Left ventricle myocardium inferior (tissue), 1 donor: ENCODE results near the gene CNOT4. TPM values are rescaled to one million over a fixed set of nuclear protein-coding genes. Genes with fewer than 3 reads are reported as not detected.

Source experiments
- DNase-seq: peaks from one replicate; pipeline ENCODE4 v3.0.0-alpha.2; 2020
- H3K27ac ChIP-seq: fragments of 200-600 bp; replicated peaks from 2 replicates; pipeline ENCODE4 v1.8.0; 2021
- H3K27me3 ChIP-seq: fragments of 200-600 bp; 2 replicates; pipeline ENCODE4 v1.8.0; 2021; ENCODE audit warnings: low read depth
- H3K36me3 ChIP-seq: fragments of 200-600 bp; 2 replicates; pipeline ENCODE4 v1.8.0; 2021
- H3K4me1 ChIP-seq: fragments of 200-600 bp; 2 replicates; pipeline ENCODE4 v1.8.0; 2021
- H3K4me3 ChIP-seq: fragments of 200-600 bp; 2 replicates; pipeline ENCODE4 v1.8.0; 2021; ENCODE audit warnings: mild to moderate bottlenecking, moderate library complexity
- H3K9me3 ChIP-seq: fragments of 200-600 bp; replicated peaks from 2 replicates; pipeline ENCODE4 v1.8.0; 2021
- CTCF ChIP-seq: fragments of 200-600 bp; IDR thresholded peaks from 2 replicates; pipeline ENCODE4 v1.8.0; 2021; ENCODE audit warnings: antibody characterized with exemption, mild to moderate bottlenecking, borderline replicate concordance
- intact Hi-C: fragments of 100-400 bp; cut with micrococcal nuclease; formaldehyde crosslinking; loops from one replicate; pipeline ENCODE4 v1.11.0; 2022
- total RNA-seq: library from RNA; stranded (reverse); fragmentation: NEBNext Ultra II Directional; extraction: Animal tissue kit (Norgen Biotek cat#: 25700); gene quantifications from one replicate; pipeline ENCODE4 v1.2.1, GENCODE V29; 2021
- donor health status: DM: no; HTN: yes; CAD: no; lungs with severe emphysema.

Gene CNOT4
- total RNA-seq, 1 donor from 2014 or later: 26.1 TPM

- no peak overlapping the region for H3K27ac ChIP-seq
- no peak for DNase-seq
- no peak overlapping the region for H3K4me3 ChIP-seq
- intact Hi-C loops: no loop called here
- H3K36me3 ChIP-seq: peaks cover 12% of the 10 kb centered on the region
- H3K9me3 ChIP-seq: no peaks in the 10 kb centered on the region
- no peak for TF ChIP-seq CTCF
- H3K4me1 ChIP-seq: peaks cover 5% of the 10 kb centered on the region
- H3K27me3 ChIP-seq: no peaks in the 10 kb centered on the region
These were observed 103.9 kb downstream of the CNOT4 start for GRCh38 chr7:135405969-135406368.

GRCh38 chr7:135403302-135403701 is 106.6 kb downstream of the CNOT4 start:
- H3K36me3 ChIP-seq: peaks cover 12% of the 10 kb centered on the region
- H3K27ac ChIP-seq: no peak overlapping the region
- H3K9me3 ChIP-seq: no peaks in the 10 kb centered on the region
- no peak for DNase-seq
- peaks cover 5% of the 10 kb centered on the region for H3K4me1 ChIP-seq
- no peaks in the 10 kb centered on the region for H3K27me3 ChIP-seq
- intact Hi-C loops: no loop called here
- no peak for TF ChIP-seq CTCF
- no peak overlapping the region for H3K4me3 ChIP-seq

- no peak for DNase-seq
- no peak overlapping the region for H3K4me3 ChIP-seq
- H3K27ac ChIP-seq: no peak overlapping the region
- intact Hi-C loops: no loop called here
- H3K9me3 ChIP-seq: no peaks in the 10 kb centered on the region
- TF ChIP-seq CTCF: no peak
- no peaks in the 10 kb centered on the region for H3K4me1 ChIP-seq
- H3K27me3 ChIP-seq: no peaks in the 10 kb centered on the region
- H3K36me3 ChIP-seq: peaks cover 15% of the 10 kb centered on the region
These were observed 112.2 kb downstream of the CNOT4 start for GRCh38 chr7:135397689-135398088.

GRCh38 chr7:135392701-135393100 is 117.2 kb downstream of the CNOT4 start:
- Histone ChIP-seq H3K4me1 (peaks cover 33% of the 10 kb centered on the region), H3K36me3 (peaks cover 15% of the 10 kb centered on the region), H3K27me3 (no peaks in the 10 kb centered on the region), H3K27ac (no peak overlapping the region), H3K4me3 (no peak overlapping the region), H3K9me3 (no peaks in the 10 kb centered on the region)
- DNase-seq: no peak
- no peak for TF ChIP-seq CTCF
- intact Hi-C loops: no loop called here

GRCh38 chr7:135391514-135391913 is 118.4 kb downstream of the CNOT4 start:
- peaks cover 15% of the 10 kb centered on the region for H3K36me3 ChIP-seq
- H3K9me3 ChIP-seq: no peaks in the 10 kb centered on the region
- no peak for TF ChIP-seq CTCF
- no peaks in the 10 kb centered on the region for H3K27me3 ChIP-seq
- no peak for DNase-seq
- intact Hi-C loops: no loop called here
- no peak overlapping the region for H3K27ac ChIP-seq
- no peak overlapping the region for H3K4me3 ChIP-seq
- peaks cover 33% of the 10 kb centered on the region for H3K4me1 ChIP-seq

GRCh38 chr7:135390829-135391228 is 119.1 kb downstream of the CNOT4 start:
- Histone ChIP-seq H3K9me3 (no peaks in the 10 kb centered on the region), H3K27me3 (no peaks in the 10 kb centered on the region), H3K4me1 (peaks cover 33% of the 10 kb centered on the region), H3K36me3 (peaks cover 15% of the 10 kb centered on the region), H3K4me3 (no peak overlapping the region), H3K27ac (no peak overlapping the region)
- TF ChIP-seq CTCF: no peak
- no peak for DNase-seq
- intact Hi-C loops: no loop called here
